Liver (tissue), 9 donors: ENCODE measurements around the gene CADPS. TPM values are rescaled to one million over a fixed set of nuclear protein-coding genes. Genes with fewer than 3 reads are reported as not detected.

Experiments used
- DNase-seq: peaks from one replicate; pipeline ENCODE4 v3.0.0-alpha.2; 2017; ENCODE audit warnings: low spot score
- H3K27ac ChIP-seq, 2 donors: one replicate each; pipeline ENCODE4 v1.7.0; 2013; ENCODE audit warnings: inconsistent platforms in 2 of 2, low read length in 2 of 2, control low read depth in 1 of 2, low read depth in 1 of 2, mild to moderate bottlenecking in 1 of 2
- H3K27me3 ChIP-seq, 4 donors: one replicate each; pipeline versions ENCODE4 v1.6.1 to v1.7.0; 2013; ENCODE audit warnings: low read length in 3 of 4, inconsistent platforms in 1 of 4, mild to moderate bottlenecking in 1 of 4, moderate library complexity in 1 of 4; ENCODE audit not compliant: control insufficient read depth in 4 of 4, insufficient read depth in 4 of 4
- H3K36me3 ChIP-seq, 4 donors: one replicate each; pipeline versions ENCODE4 v1.6.1 to v1.7.0; 2013; ENCODE audit warnings: low read length in 3 of 4, mild to moderate bottlenecking in 3 of 4, low read depth in 1 of 4, moderate library complexity in 1 of 4; ENCODE audit not compliant: control insufficient read depth in 4 of 4, insufficient read depth in 3 of 4
- H3K4me1 ChIP-seq, 4 donors: one replicate each; pipeline versions ENCODE4 v1.6.1 to v1.7.0; 2013; ENCODE audit warnings: low read length in 3 of 4, mild to moderate bottlenecking in 3 of 4, moderate library complexity in 1 of 4; ENCODE audit not compliant: control insufficient read depth in 4 of 4, insufficient read depth in 4 of 4
- H3K4me3 ChIP-seq, 3 donors: one replicate each; pipeline versions ENCODE4 v1.6.1 to v1.7.0; 2013; ENCODE audit warnings: low read length in 3 of 3, control low read depth in 1 of 3, low read depth in 1 of 3, mild to moderate bottlenecking in 1 of 3
- H3K9ac ChIP-seq, 2 donors: one replicate each; pipeline ENCODE4 v1.7.0; 2013; ENCODE audit warnings: low read length in 2 of 2, mild to moderate bottlenecking in 2 of 2, moderate library complexity in 2 of 2, control low read depth in 1 of 2, low read depth in 1 of 2
- H3K9me3 ChIP-seq, 4 donors: one replicate each; pipeline versions ENCODE4 v1.6.1 to v1.7.0; 2013; ENCODE audit warnings: low read length in 3 of 4; ENCODE audit not compliant: control insufficient read depth in 4 of 4
- EGR1 ChIP-seq, 2 donors: IDR thresholded peaks; 2 replicates each; pipeline ENCODE4 v1.6.1; 2016 to 2018; ENCODE audit warnings: antibody characterized with exemption in 2 of 2, low read depth in 2 of 2
- FOXA1 ChIP-seq: IDR thresholded peaks from 2 replicates; pipeline ENCODE4 v1.6.1; 2016; ENCODE audit warnings: antibody characterized with exemption
- GABPA ChIP-seq, 2 donors: IDR thresholded peaks in 1 of 2; conservative IDR thresholded peaks in 1 of 2; 2 replicates each; pipeline ENCODE4 v1.6.1; 2016; ENCODE audit warnings: antibody characterized with exemption in 2 of 2, mild to moderate bottlenecking in 1 of 2, moderate library complexity in 1 of 2
- HNF4A ChIP-seq, 2 donors: conservative IDR thresholded peaks; 2 replicates each; pipeline ENCODE4 v1.6.1; 2016; ENCODE audit warnings: antibody characterized with exemption in 2 of 2, mild to moderate bottlenecking in 2 of 2
- HNF4G ChIP-seq: IDR thresholded peaks from 2 replicates; pipeline ENCODE4 v1.6.1; 2016; ENCODE audit warnings: antibody characterized with exemption
- JUND ChIP-seq, 2 donors: IDR thresholded peaks; 2 replicates each; pipeline ENCODE4 v1.6.1; 2016; ENCODE audit warnings: antibody characterized with exemption in 2 of 2
- MAX ChIP-seq: IDR thresholded peaks from 2 replicates; pipeline ENCODE4 v1.6.1; 2016; ENCODE audit warnings: antibody characterized with exemption
- NR2F2 ChIP-seq: IDR thresholded peaks from 2 replicates; pipeline ENCODE4 v1.6.1; 2016; ENCODE audit warnings: antibody characterized with exemption
- RAD21 ChIP-seq, 2 donors: IDR thresholded peaks; 2 replicates each; pipeline ENCODE4 v1.6.1; 2016; ENCODE audit warnings: antibody characterized with exemption in 2 of 2, mild to moderate bottlenecking in 2 of 2
- REST ChIP-seq: IDR thresholded peaks from 2 replicates; pipeline ENCODE4 v1.6.1; 2016; ENCODE audit warnings: antibody characterized with exemption, mild to moderate bottlenecking
- RXRA ChIP-seq, 2 donors: IDR thresholded peaks; 2 replicates each; pipeline ENCODE4 v1.6.1; 2017 to 2018; ENCODE audit warnings: antibody characterized with exemption in 2 of 2, mild to moderate bottlenecking in 1 of 2
- SP1 ChIP-seq: IDR thresholded peaks from 2 replicates; pipeline ENCODE4 v1.6.1; 2018; ENCODE audit warnings: antibody characterized with exemption, mild to moderate bottlenecking
- TAF1 ChIP-seq: conservative IDR thresholded peaks from 2 replicates; pipeline ENCODE4 v1.6.1; 2016; ENCODE audit warnings: antibody characterized with exemption, mild to moderate bottlenecking
- YY1 ChIP-seq: IDR thresholded peaks from 2 replicates; pipeline ENCODE4 v1.6.1; 2016; ENCODE audit warnings: antibody characterized with exemption, mild to moderate bottlenecking
- ZBTB33 ChIP-seq: IDR thresholded peaks from 2 replicates; pipeline ENCODE4 v1.6.1; 2016; ENCODE audit warnings: antibody characterized with exemption
- WGBS: extraction: QIAGEN DNeasy Blood & Tissue Kit; methylation state at CpG from one replicate; pipeline ENCODE4 v1.1.7; 2013; 5-methylcytosine and 5-hydroxymethylcytosine counted together
- polyA plus RNA-seq, 2 donors: library from polyadenylated mRNA; stranded (reverse) in 1 of 2; unstranded in 1 of 2; fragments of 200-250 nt in 1 of 2; fragments of >200 nt in 1 of 2; fragmentation: Nextera tagmentation in 1 of 2; extraction: Ambion mirVana in 1 of 2; gene quantifications; one replicate each; pipeline versions ENCODE4 v1.2.1 to v1.2.3, GENCODE V29; 2013 to 2015
- total RNA-seq, 2 donors: library from RNA; depleted of rRNA; stranded (reverse); fragments of >200 nt; gene quantifications; one replicate each; pipeline ENCODE4 v1.2.3, GENCODE V29; 2014
- TF ChIP-seq, protein P1 (sequence below): fragments of 150-350 bp; IDR thresholded peaks from 2 replicates; pipeline ENCODE4 v1.5.1; 2017; ENCODE audit warnings: improper control_type of control experiment, low read depth, low read length; ENCODE audit not compliant: missing input control
- TF ChIP-seq, protein P2 (sequence below): IDR thresholded peaks from 2 replicates; pipeline ENCODE4 v1.6.1; 2016; ENCODE audit warnings: antibody characterized with exemption
- donor health status: healthy.
- donor health status: healthy.
- donor health status: healthy.
- donor health status: healthy.
- donor health status: healthy.

Gene CADPS
- total and polyA plus RNA-seq, 4 donors: 0.05 to 0.37 (median 0.17) TPM; not detected in 1

GRCh38 chr3:62675492-62675891 lies 199.7 kb downstream of the CADPS start:
- WGBS: 89% methylated on average over 1 of the region's 1 CpG
- no peak for DNase-seq
- TF ChIP-seq HNF4G (no peak), TAF1 (no peak), RAD21 (IDR thresholded peaks at IDR 0.05) (no peak), GABPA (IDR thresholded peaks at IDR 0.05 in 1 of 2, conservative IDR thresholded peaks at IDR 0.05 in 1 of 2) (no peak), EGR1 (IDR thresholded peaks at IDR 0.05; ENCODE audit: low read depth in 2 of 2) (no peak), RXRA (IDR thresholded peaks at IDR 0.05) (no peak), ZBTB33 (no peak), HNF4A (conservative IDR thresholded peaks at IDR 0.05) (no peak), YY1 (no peak), SP1 (no peak), MAX (no peak), FOXA1 (no peak)
- TF ChIP-seq, protein P1, sequence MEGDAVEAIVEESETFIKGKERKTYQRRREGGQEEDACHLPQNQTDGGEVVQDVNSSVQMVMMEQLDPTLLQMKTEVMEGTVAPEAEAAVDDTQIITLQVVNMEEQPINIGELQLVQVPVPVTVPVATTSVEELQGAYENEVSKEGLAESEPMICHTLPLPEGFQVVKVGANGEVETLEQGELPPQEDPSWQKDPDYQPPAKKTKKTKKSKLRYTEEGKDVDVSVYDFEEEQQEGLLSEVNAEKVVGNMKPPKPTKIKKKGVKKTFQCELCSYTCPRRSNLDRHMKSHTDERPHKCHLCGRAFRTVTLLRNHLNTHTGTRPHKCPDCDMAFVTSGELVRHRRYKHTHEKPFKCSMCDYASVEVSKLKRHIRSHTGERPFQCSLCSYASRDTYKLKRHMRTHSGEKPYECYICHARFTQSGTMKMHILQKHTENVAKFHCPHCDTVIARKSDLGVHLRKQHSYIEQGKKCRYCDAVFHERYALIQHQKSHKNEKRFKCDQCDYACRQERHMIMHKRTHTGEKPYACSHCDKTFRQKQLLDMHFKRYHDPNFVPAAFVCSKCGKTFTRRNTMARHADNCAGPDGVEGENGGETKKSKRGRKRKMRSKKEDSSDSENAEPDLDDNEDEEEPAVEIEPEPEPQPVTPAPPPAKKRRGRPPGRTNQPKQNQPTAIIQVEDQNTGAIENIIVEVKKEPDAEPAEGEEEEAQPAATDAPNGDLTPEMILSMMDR: no peak

GRCh38 chr3:62672988-62673313 lies 202.3 kb downstream of the CADPS start:
- Histone ChIP-seq H3K9ac (no peak overlapping the region), H3K4me3 (no peak overlapping the region), H3K9me3 (no peaks in the 10 kb centered on the region), H3K27me3 (peaks cover 0 to 2% (median 0%) of the 10 kb centered on the region in 4 donors), H3K36me3 (no peaks in the 10 kb centered on the region), H3K4me1 (no peaks in the 10 kb centered on the region), H3K27ac (no peak overlapping the region)
- TF ChIP-seq TAF1 (no peak), RXRA (IDR thresholded peaks at IDR 0.05) (no peak), NR2F2 (no peak), RAD21 (IDR thresholded peaks at IDR 0.05) (no peak)
- no peak for DNase-seq

More at GRCh38 chr3:62675492-62675891, 199.7 kb downstream of the CADPS start:
- Histone ChIP-seq H3K36me3 (no peaks in the 10 kb centered on the region), H3K27me3 (peaks cover 0 to 2% (median 0%) of the 10 kb centered on the region in 4 donors), H3K27ac (no peak overlapping the region), H3K4me3 (no peak overlapping the region), H3K4me1 (no peaks in the 10 kb centered on the region), H3K9me3 (no peaks in the 10 kb centered on the region), H3K9ac (no peak overlapping the region)

- no peaks in the 10 kb centered on the region for H3K9me3 ChIP-seq
- 68% methylated on average over 10 of the region's 10 CpGs for WGBS
- peaks cover 0 to 2% (median 0%) of the 10 kb centered on the region in 4 donors for H3K27me3 ChIP-seq
- H3K4me1 ChIP-seq: no peaks in the 10 kb centered on the region
- no peaks in the 10 kb centered on the region for H3K36me3 ChIP-seq
- no peak for DNase-seq
- no peak overlapping the region for H3K27ac ChIP-seq
- H3K9ac ChIP-seq: no peak overlapping the region
- H3K4me3 ChIP-seq: no peak overlapping the region
- TF ChIP-seq EGR1 (IDR thresholded peaks at IDR 0.05; ENCODE audit: low read depth in 2 of 2) (no peak), ZBTB33 (no peak), JUND (IDR thresholded peaks at IDR 0.05) (no peak), REST (no peak), FOXA1 (no peak), RXRA (IDR thresholded peaks at IDR 0.05) (no peak), SP1 (no peak), HNF4A (conservative IDR thresholded peaks at IDR 0.05) (no peak), MAX (no peak)
- TF ChIP-seq, protein P2, sequence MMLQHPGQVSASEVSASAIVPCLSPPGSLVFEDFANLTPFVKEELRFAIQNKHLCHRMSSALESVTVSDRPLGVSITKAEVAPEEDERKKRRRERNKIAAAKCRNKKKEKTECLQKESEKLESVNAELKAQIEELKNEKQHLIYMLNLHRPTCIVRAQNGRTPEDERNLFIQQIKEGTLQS: no peak
Observed at GRCh38 chr3:62672270-62672987, 202.8 kb downstream of the CADPS start.
